Prostate gland (tissue), 2 donors: ENCODE measurements around the gene NUTM2D.
"Not testable (repeated sequence)": the region's sequence is repeated elsewhere in the genome, so short reads cannot be mapped to it uniquely, and the experiment has no call there.

ENCODE experiments used
- POLR2A ChIP-seq: fragments of 450-650 bp; IDR thresholded peaks from one replicate; pipeline ENCODE4 v1.6.1; 2016; ENCODE audit warnings: antibody characterized with exemption, mild to moderate bottlenecking
- POLR2AphosphoS5 ChIP-seq: sonication (generic); formaldehyde crosslinking; IDR thresholded peaks from one replicate; pipeline ENCODE4 v1.6.1; 2017; ENCODE audit warnings: antibody characterized with exemption
- TF ChIP-seq, protein P1 (sequence below), 4 experiments: fragments of 200-600 bp in 2 of 4; fragments of 450-650 bp in 2 of 4; sonication (generic) in 2 of 4; IDR thresholded peaks; 1 replicate in 3 of 4; 2 replicates in 1 of 4; pipeline ENCODE4 v1.5.1; 2016 to 2019; ENCODE audit warnings: antibody characterized with exemption in 4 of 4, mild to moderate bottlenecking in 2 of 4, moderate library complexity in 2 of 4

DNA sequence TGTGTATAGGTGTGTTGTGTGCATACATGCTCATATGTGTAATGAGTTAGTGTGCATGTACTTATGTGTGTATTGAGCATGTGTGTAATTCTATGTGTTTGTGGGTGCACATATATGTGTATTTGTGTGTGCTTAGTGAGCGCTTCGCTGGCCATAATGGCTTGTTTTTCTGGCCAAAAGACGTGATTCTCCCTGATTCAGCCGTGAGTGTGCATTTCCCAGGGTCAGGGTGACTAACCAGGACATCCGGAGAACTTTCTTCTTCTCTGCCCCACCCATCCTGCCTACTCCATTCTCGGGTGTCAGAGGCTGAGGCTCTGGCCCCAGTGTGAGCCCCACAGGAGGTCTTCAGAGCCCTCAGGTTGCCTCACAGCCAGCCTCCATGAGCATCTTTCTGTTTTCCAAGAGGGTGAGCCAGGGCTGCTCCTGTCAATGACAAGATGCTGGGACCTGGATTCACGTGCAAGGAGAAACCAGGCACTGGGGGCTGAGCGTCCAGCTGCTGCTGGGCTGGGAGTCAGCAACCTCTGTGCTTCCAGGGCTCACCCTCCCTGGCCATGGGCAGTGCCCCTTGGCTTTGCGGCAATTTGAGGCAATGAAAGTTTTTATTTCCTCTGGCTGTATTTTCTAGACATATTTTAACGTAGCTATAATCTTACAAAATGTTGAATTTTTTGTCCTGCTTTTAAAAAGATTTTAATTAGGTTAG lies 25.8 kb downstream of the NUTM2D start:
- TF ChIP-seq, protein P1, sequence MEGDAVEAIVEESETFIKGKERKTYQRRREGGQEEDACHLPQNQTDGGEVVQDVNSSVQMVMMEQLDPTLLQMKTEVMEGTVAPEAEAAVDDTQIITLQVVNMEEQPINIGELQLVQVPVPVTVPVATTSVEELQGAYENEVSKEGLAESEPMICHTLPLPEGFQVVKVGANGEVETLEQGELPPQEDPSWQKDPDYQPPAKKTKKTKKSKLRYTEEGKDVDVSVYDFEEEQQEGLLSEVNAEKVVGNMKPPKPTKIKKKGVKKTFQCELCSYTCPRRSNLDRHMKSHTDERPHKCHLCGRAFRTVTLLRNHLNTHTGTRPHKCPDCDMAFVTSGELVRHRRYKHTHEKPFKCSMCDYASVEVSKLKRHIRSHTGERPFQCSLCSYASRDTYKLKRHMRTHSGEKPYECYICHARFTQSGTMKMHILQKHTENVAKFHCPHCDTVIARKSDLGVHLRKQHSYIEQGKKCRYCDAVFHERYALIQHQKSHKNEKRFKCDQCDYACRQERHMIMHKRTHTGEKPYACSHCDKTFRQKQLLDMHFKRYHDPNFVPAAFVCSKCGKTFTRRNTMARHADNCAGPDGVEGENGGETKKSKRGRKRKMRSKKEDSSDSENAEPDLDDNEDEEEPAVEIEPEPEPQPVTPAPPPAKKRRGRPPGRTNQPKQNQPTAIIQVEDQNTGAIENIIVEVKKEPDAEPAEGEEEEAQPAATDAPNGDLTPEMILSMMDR (IDR thresholded peaks at IDR 0.05) = not testable (repeated sequence)
- TF ChIP-seq POLR2A, POLR2AphosphoS5: not testable (repeated sequence)
